Measurements from ENCODE around the gene DCX.

The DCX gene

DNA sequence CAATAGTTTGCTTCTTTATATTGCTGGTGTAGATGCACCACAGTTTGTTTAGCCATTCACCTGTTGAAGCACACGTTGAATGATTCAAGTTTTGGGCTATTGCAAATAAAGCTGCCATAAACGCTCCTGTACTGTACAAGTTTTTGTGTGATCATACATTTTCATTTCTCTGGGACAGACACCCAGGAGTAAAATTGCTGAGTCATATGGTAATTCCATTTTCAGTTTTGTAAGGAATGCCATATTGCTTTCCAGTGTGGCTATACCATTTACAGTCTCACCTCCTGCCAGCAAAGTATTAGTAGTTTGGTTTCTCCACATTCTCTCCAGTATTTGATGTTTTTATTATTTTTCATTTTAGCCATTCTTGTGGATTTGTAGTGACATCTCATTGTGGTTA, 109.7 kb downstream of the DCX start:
- TF ChIP-seq, protein P1, sequence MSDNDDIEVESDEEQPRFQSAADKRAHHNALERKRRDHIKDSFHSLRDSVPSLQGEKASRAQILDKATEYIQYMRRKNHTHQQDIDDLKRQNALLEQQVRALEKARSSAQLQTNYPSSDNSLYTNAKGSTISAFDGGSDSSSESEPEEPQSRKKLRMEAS (IDR thresholded peaks at IDR 0.05) = no peak
- TF ChIP-seq NFIC (IDR thresholded peaks at IDR 0.05) (no peak), EP300 (IDR thresholded peaks at IDR 0.05; ENCODE audit: borderline replicate concordance) (no peak), ZBTB7A (IDR thresholded peaks at IDR 0.05; ENCODE audit: low read depth) (no peak), TEAD4 (IDR thresholded peaks at IDR 0.05) (no peak), FOXM1 (IDR thresholded peaks at IDR 0.05; ENCODE audit: borderline replicate concordance, low read depth) (no peak), YY1 (IDR thresholded peaks at IDR 0.05; ENCODE audit: low read depth) (no peak), RAD21 (IDR thresholded peaks at IDR 0.05; ENCODE audit: low read depth) (no peak), TCF12 (IDR thresholded peaks at IDR 0.05; ENCODE audit: low read depth) (no peak), CEBPB (IDR thresholded peaks at IDR 0.05) (no peak), TAF1 (IDR thresholded peaks at IDR 0.05; ENCODE audit: low read depth) (no peak), EGR1 (IDR thresholded peaks at IDR 0.05) (no peak), CREB1 (IDR thresholded peaks at IDR 0.05; ENCODE audit: low read depth) (no peak)
- TF ChIP-seq, protein P2, sequence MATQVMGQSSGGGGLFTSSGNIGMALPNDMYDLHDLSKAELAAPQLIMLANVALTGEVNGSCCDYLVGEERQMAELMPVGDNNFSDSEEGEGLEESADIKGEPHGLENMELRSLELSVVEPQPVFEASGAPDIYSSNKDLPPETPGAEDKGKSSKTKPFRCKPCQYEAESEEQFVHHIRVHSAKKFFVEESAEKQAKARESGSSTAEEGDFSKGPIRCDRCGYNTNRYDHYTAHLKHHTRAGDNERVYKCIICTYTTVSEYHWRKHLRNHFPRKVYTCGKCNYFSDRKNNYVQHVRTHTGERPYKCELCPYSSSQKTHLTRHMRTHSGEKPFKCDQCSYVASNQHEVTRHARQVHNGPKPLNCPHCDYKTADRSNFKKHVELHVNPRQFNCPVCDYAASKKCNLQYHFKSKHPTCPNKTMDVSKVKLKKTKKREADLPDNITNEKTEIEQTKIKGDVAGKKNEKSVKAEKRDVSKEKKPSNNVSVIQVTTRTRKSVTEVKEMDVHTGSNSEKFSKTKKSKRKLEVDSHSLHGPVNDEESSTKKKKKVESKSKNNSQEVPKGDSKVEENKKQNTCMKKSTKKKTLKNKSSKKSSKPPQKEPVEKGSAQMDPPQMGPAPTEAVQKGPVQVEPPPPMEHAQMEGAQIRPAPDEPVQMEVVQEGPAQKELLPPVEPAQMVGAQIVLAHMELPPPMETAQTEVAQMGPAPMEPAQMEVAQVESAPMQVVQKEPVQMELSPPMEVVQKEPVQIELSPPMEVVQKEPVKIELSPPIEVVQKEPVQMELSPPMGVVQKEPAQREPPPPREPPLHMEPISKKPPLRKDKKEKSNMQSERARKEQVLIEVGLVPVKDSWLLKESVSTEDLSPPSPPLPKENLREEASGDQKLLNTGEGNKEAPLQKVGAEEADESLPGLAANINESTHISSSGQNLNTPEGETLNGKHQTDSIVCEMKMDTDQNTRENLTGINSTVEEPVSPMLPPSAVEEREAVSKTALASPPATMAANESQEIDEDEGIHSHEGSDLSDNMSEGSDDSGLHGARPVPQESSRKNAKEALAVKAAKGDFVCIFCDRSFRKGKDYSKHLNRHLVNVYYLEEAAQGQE (IDR thresholded peaks at IDR 0.05; ENCODE audit: low read depth) = no peak
- TF ChIP-seq, protein P3, sequence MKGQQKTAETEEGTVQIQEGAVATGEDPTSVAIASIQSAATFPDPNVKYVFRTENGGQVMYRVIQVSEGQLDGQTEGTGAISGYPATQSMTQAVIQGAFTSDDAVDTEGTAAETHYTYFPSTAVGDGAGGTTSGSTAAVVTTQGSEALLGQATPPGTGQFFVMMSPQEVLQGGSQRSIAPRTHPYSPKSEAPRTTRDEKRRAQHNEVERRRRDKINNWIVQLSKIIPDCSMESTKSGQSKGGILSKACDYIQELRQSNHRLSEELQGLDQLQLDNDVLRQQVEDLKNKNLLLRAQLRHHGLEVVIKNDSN (IDR thresholded peaks at IDR 0.05) = no peak

DNA sequence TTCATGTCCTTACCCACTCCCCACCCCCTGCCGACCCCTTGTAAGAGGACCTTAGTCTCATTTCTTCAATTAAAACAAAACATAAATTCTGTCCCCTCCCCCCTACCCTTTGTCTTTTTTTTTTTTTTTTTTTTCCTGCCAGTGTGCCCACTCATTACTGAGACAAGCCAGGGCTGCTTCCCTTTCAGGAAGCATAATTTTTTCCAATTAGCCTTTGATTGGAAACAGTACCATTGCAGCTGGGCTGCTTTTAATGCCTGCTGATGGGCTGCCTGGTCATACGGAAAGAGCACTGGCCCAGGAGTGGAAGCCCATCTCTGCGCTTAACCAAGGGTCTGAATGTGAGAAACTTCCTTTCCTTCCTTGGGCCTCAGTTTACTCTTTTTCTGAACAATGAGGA, 123.2 kb downstream of the DCX start:
- TF ChIP-seq YY1 (IDR thresholded peaks at IDR 0.05; ENCODE audit: low read depth) (no peak), CEBPB (IDR thresholded peaks at IDR 0.05) (no peak), NFIC (IDR thresholded peaks at IDR 0.05) (no peak), RAD21 (IDR thresholded peaks at IDR 0.05; ENCODE audit: low read depth) (no peak)

DNA sequence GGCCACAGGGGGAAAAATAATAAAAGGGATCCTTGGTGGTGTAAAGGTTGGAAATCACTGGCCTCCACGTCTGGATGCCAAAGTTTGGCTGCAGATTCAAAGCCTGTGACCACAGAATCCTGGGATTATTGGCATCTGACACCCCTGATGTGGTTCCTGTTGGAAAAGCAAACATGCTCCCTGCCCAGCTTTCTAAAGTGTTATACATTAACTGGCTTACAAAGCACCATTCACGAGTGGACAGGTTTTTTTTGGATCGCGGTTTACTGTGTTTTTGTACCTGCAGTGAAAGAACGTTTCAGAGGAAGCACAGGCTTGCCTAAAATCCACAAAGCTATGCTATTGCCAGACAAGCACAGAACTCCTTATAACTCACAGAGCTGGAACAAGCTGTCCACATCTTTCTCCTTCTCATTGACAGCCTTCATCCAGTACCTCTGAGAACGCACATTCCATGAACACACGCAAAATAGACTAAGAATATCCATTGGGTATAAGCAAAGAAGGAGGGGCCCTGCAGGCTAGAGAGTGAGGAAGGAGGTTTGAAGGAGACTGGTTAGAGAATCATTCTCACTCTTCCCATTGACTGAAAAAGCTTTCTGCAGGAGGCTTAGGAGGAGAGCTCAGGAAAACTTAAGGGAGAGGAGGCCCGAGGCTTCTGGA, 127.2 kb downstream of the DCX start:
- TF ChIP-seq EGR1 (IDR thresholded peaks at IDR 0.05) = no peak
- TF ChIP-seq EP300 (IDR thresholded peaks at IDR 0.05; ENCODE audit: borderline replicate concordance) = no peak
- no peak for TF ChIP-seq FOXM1 (IDR thresholded peaks at IDR 0.05; ENCODE audit: borderline replicate concordance, low read depth)
- TF ChIP-seq TEAD4 (IDR thresholded peaks at IDR 0.05) = no peak
- no peak for TF ChIP-seq NFIC (IDR thresholded peaks at IDR 0.05)
- TF ChIP-seq, protein P3 (IDR thresholded peaks at IDR 0.05) = no peak
- no peak for TF ChIP-seq CREB1 (IDR thresholded peaks at IDR 0.05; ENCODE audit: low read depth)
- no peak for TF ChIP-seq ZBTB7A (IDR thresholded peaks at IDR 0.05; ENCODE audit: low read depth)

DNA sequence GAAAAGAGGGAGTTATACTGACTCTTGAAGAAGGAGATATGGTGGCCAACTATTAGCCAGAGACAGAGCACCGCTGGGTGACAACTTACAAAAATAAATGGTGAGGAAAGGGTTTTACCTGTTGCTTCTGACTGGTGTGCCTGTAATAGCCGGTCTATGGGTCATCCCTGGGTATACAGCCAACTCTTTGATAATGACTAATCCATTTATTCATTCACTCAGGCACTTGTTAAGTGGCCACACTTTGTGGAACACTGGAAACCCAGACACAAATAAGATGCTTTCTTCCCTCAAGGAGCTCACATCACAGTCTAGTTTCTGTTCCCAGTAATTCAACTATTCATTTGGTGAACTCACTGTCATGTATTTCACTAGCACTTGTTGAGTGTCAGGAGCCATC, 128.5 kb downstream of the DCX start:
- TF ChIP-seq, protein P3 (IDR thresholded peaks at IDR 0.05) = no peak
- TF ChIP-seq YY1 (IDR thresholded peaks at IDR 0.05; ENCODE audit: low read depth) (no peak), EGR1 (IDR thresholded peaks at IDR 0.05) (no peak), FOXM1 (IDR thresholded peaks at IDR 0.05; ENCODE audit: borderline replicate concordance, low read depth) (no peak), ZBTB7A (IDR thresholded peaks at IDR 0.05; ENCODE audit: low read depth) (no peak), CREB1 (IDR thresholded peaks at IDR 0.05; ENCODE audit: low read depth) (no peak), TAF1 (IDR thresholded peaks at IDR 0.05; ENCODE audit: low read depth) (no peak), CEBPB (IDR thresholded peaks at IDR 0.05) (no peak), NFIC (IDR thresholded peaks at IDR 0.05) (no peak), EP300 (IDR thresholded peaks at IDR 0.05; ENCODE audit: borderline replicate concordance) (no peak), TEAD4 (IDR thresholded peaks at IDR 0.05) (no peak), TCF12 (IDR thresholded peaks at IDR 0.05; ENCODE audit: low read depth) (no peak), RAD21 (IDR thresholded peaks at IDR 0.05; ENCODE audit: low read depth) (no peak)
- TF ChIP-seq, protein P1 (IDR thresholded peaks at IDR 0.05) = no peak
- TF ChIP-seq, protein P2 (IDR thresholded peaks at IDR 0.05; ENCODE audit: low read depth) = no peak

DNA sequence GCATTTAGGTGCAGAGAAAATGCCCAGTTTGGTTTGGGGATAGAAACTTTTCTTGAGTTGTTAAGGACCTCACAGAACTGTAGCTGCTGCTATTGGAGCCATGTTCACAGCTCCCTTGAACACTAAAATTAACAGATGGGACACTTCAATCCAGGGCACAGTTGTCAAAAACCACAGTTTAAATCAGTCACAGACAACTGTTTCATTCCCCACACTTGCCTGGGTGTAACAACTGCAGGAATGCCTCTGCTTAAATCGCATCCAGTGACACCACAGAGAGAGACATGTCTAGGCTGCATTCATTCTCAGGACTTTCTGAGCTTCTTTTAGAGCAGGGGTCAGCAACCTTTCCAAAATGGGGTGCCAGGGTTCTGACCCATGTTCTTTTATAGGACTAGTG, 129.0 kb downstream of the DCX start:
- no peak for TF ChIP-seq TAF1 (IDR thresholded peaks at IDR 0.05; ENCODE audit: low read depth)
- TF ChIP-seq NFIC (IDR thresholded peaks at IDR 0.05) = no peak
- no peak for TF ChIP-seq EP300 (IDR thresholded peaks at IDR 0.05; ENCODE audit: borderline replicate concordance)
- no peak for TF ChIP-seq RAD21 (IDR thresholded peaks at IDR 0.05; ENCODE audit: low read depth)
- TF ChIP-seq TCF12 (IDR thresholded peaks at IDR 0.05; ENCODE audit: low read depth) = no peak
- TF ChIP-seq EGR1 (IDR thresholded peaks at IDR 0.05) = no peak
- TF ChIP-seq FOXM1 (IDR thresholded peaks at IDR 0.05; ENCODE audit: borderline replicate concordance, low read depth) = no peak
- TF ChIP-seq, protein P1 (IDR thresholded peaks at IDR 0.05) = no peak
- no peak for TF ChIP-seq TEAD4 (IDR thresholded peaks at IDR 0.05)
- TF ChIP-seq, protein P3 (IDR thresholded peaks at IDR 0.05) = no peak
- no peak for TF ChIP-seq CEBPB (IDR thresholded peaks at IDR 0.05)
- no peak for TF ChIP-seq YY1 (IDR thresholded peaks at IDR 0.05; ENCODE audit: low read depth)
- TF ChIP-seq, protein P2 (IDR thresholded peaks at IDR 0.05; ENCODE audit: low read depth) = no peak
- no peak for TF ChIP-seq CREB1 (IDR thresholded peaks at IDR 0.05; ENCODE audit: low read depth)
- no peak for TF ChIP-seq ZBTB7A (IDR thresholded peaks at IDR 0.05; ENCODE audit: low read depth)

All from Ishikawa (cell line).